Thyroid gland (tissue), 4 donors: ENCODE measurements around the gene ASIC1. TPM values are rescaled to one million over a fixed set of nuclear protein-coding genes. Genes with fewer than 3 reads are reported as not detected.
A peak's percentile ranks its signal among the peaks of the same experiment; 100 is the strongest.

ENCODE experiments used
- DNase-seq, 2 donors: peaks; one replicate each; pipeline ENCODE4 v3.0.0-alpha.2; 2019
- H3K27ac ChIP-seq, 3 donors: fragments of 200-600 bp; sonication (generic); 1 replicate in 2 of 3; 2 replicates in 1 of 3; pipeline ENCODE4 v1.5.1; 2016 to 2019; ENCODE audit warnings: mild to moderate bottlenecking in 1 of 3, moderate library complexity in 1 of 3
- H3K27me3 ChIP-seq: fragments of 200-600 bp; sonication (generic); one replicate; pipeline ENCODE4 v1.5.1; 2019
- H3K36me3 ChIP-seq, 2 donors: fragments of 200-600 bp; sonication (generic); one replicate each; pipeline ENCODE4 v1.5.1; 2016 to 2019
- H3K4me1 ChIP-seq, 2 donors: fragments of 200-600 bp; sonication (generic); one replicate each; pipeline ENCODE4 v1.5.1; 2017 to 2019
- H3K4me3 ChIP-seq, 3 donors: fragments of 200-600 bp; sonication (generic); replicated peaks in 1 of 3; 1 replicate in 2 of 3; 2 replicates in 1 of 3; pipeline ENCODE4 v1.5.1; 2016; ENCODE audit warnings: mild to moderate bottlenecking in 1 of 3
- H3K9me3 ChIP-seq: fragments of 200-600 bp; sonication (generic); one replicate; pipeline ENCODE4 v1.5.1; 2017
- POLR2A ChIP-seq, 2 donors: fragments of 450-650 bp; IDR thresholded peaks; one replicate each; pipeline ENCODE4 v1.6.1; 2017; ENCODE audit warnings: antibody characterized with exemption in 2 of 2, mild to moderate bottlenecking in 2 of 2, moderate library complexity in 1 of 2
- WGBS, 2 donors: methylation state at CpG; one replicate each; pipeline ENCODE4 v1.1.5; 2017; 5-methylcytosine and 5-hydroxymethylcytosine counted together
- intact Hi-C: fragments of 100-400 bp; cut with DNase I; formaldehyde crosslinking; loops from one replicate; pipeline ENCODE4 v1.15.1; 2023
- total RNA-seq, 4 donors: library from RNA; depleted of rRNA; stranded (reverse); fragments of >200 nt; gene quantifications; one replicate each; pipeline ENCODE4 v1.2.3, GENCODE V29; 2016
- TF ChIP-seq, protein P1 (sequence below), 6 experiments: fragments of 200-600 bp in 3 of 6; fragments of 450-650 bp in 3 of 6; sonication (generic) in 3 of 6; IDR thresholded peaks; one replicate each; pipeline ENCODE4 v1.5.1; 2016 to 2019; ENCODE audit warnings: antibody characterized with exemption in 6 of 6, mild to moderate bottlenecking in 2 of 6, inconsistent platforms in 1 of 6, moderate library complexity in 1 of 6

The ASIC1 gene
- total RNA-seq, 4 donors from 2014 or later = 0.13 to 1.9 (median 0.43) TPM

DNA sequence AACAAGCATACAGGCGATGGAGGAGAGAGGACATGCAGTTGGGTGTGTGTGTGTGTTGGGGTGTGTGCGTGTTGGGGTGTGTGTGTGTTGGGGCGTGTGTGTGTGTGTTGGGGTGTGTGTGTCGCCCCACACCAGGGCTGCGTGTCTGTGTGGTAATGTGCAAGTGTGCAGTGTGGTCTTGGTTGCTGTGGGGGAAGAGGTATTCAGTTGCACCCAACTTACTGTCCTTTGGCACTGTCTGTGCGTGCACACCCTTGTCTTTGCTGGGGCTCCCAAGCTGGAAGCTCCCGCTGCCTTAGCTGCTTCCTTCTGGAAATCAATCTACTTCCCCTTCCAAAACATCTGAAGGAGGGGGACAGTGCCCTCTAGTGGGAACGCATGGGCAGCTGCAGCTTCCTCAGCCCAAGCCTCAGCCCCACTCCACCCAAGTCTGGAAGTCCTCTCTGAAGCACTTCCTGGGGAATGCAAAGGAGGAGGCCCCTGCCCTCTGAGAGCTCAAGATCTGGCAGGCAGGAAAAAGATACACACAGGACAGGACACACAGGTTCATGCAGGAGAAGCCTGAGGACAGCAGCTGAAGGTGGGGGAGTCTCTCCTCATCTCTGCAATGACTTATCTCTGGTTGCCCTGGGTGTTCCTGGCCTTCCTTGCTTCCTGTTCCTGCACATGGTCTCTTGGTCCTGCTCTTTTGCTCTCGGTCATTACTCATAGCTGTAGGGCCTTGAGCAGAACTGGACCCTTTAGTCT lies 13.1 kb downstream of the ASIC1 start:
- H3K27ac ChIP-seq = no peak overlapping the region
- H3K9me3 ChIP-seq = no peaks in the 10 kb centered on the region
- H3K27me3 ChIP-seq = no peaks in the 10 kb centered on the region
- peak; percentile 69 to 81 for DNase-seq
- WGBS, 2 donors = 39 to 49% methylated on average over 8 to 9 of the region's 9 CpGs
- TF ChIP-seq, protein P1, sequence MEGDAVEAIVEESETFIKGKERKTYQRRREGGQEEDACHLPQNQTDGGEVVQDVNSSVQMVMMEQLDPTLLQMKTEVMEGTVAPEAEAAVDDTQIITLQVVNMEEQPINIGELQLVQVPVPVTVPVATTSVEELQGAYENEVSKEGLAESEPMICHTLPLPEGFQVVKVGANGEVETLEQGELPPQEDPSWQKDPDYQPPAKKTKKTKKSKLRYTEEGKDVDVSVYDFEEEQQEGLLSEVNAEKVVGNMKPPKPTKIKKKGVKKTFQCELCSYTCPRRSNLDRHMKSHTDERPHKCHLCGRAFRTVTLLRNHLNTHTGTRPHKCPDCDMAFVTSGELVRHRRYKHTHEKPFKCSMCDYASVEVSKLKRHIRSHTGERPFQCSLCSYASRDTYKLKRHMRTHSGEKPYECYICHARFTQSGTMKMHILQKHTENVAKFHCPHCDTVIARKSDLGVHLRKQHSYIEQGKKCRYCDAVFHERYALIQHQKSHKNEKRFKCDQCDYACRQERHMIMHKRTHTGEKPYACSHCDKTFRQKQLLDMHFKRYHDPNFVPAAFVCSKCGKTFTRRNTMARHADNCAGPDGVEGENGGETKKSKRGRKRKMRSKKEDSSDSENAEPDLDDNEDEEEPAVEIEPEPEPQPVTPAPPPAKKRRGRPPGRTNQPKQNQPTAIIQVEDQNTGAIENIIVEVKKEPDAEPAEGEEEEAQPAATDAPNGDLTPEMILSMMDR (IDR thresholded peaks at IDR 0.05) = peak; percentile 60 to 96 (median 82)
- no peak for TF ChIP-seq POLR2A (IDR thresholded peaks at IDR 0.05)
- no peak overlapping the region for H3K4me3 ChIP-seq
- H3K36me3 ChIP-seq = no peaks in the 10 kb centered on the region
- intact Hi-C loops = loop anchor here (5.0 to 10.0 kb wide), 3 partner anchors 103 to 293 kb away; no protein-coding TSS in a partner anchor
- peaks cover 0 to 4% of the 10 kb centered on the region in 2 donors for H3K4me1 ChIP-seq

DNA sequence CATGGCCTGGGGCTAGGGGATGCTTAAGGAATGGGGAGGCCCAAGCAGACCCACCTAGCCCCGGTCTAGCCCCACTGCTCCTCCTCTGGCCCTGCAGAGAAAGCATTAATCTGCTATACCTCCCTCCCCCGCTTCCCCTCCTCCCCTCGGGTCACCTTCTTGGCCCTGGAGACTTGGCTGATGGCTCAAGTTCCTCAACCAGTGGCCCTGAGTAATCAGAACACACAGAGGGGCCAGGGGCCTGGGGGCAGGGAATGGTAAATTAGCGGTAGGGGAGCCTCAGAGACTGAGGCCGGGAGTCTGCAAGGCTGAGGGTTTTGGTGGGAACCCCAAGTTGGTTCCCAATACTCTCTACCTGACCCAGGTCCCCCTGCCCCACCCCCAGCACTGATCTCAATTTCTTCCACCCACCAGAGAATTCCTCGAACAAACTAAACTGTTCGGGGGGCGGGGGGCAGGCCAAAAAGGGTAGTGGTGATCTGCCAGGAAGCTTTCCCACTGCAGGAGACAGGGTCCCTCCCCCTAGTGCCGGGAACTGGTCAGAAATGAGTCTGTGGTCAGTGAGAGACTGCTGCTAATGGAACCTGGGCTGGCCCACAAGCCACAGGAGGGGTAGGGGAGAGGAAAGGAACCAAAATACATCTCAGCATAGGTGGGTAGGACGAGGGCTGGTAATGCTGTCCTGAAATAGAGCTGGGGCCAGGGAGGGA lies 15.0 kb downstream of the ASIC1 start:
- no peak for DNase-seq
- Histone ChIP-seq H3K27me3 (no peaks in the 10 kb centered on the region), H3K4me1 (peaks cover 0 to 4% of the 10 kb centered on the region in 2 donors), H3K36me3 (no peaks in the 10 kb centered on the region), H3K4me3 (no peak overlapping the region), H3K27ac (no peak overlapping the region), H3K9me3 (no peaks in the 10 kb centered on the region)
- whole genome bisulfite sequencing, 2 donors = 68 to 69% methylated on average over 9 to 10 of the region's 10 CpGs
- intact Hi-C loops = loop anchor here (5.0 to 10.0 kb wide), 3 partner anchors 105 to 295 kb away; no protein-coding TSS in a partner anchor
- TF ChIP-seq POLR2A (IDR thresholded peaks at IDR 0.05) = no peak
- TF ChIP-seq, protein P1 (IDR thresholded peaks at IDR 0.05) = no peak

DNA sequence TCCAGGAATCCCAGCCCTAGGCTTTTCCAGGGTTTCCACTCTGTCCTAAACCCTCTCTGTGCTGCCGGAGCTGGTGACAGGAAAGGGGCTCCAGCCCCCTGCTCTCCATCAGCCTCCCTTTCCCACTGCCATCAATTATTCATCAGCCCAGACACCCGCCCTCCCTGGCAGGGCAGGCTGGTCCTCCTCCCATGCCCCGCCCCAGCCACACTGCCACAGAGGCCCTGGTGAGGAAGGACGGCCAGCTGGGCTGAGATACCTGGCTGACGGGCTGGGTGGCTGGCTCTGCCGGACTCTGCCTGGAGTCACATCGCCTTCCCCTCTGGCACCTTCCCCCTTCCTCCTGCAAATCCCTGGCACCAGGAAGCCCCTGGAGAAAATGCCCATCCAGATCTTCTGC lies 15.8 kb downstream of the ASIC1 start:
- TF ChIP-seq, protein P1 (IDR thresholded peaks at IDR 0.05) = no peak
- TF ChIP-seq POLR2A (IDR thresholded peaks at IDR 0.05) = no peak
- Histone ChIP-seq H3K27me3 (no peaks in the 10 kb centered on the region), H3K4me3 (no peak overlapping the region), H3K27ac (no peak overlapping the region), H3K9me3 (no peaks in the 10 kb centered on the region), H3K36me3 (no peaks in the 10 kb centered on the region), H3K4me1 (peaks cover 0 to 4% of the 10 kb centered on the region in 2 donors)
- DNase-seq = no peak
- intact Hi-C loops = loop anchor here (5.0 to 10.0 kb wide), 3 partner anchors 106 to 296 kb away; no protein-coding TSS in a partner anchor
- WGBS, 2 donors = 84 to 89% methylated on average over 5 to 7 of the region's 7 CpGs

DNA sequence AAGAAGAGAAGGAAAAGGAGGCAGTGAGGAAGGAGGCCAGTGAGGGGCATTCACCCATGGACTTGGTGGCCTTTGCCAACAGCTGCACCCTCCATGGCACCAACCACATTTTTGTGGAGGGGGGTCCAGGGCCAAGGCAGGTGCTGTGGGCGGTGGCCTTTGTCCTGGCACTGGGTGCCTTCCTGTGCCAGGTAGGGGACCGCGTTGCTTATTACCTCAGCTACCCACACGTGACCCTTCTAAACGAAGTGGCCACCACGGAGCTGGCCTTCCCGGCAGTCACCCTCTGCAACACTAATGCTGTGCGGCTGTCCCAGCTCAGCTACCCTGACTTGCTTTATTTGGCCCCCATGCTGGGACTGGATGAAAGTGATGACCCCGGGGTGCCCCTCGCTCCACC lies 16.3 kb downstream of the ASIC1 start:
- 74 to 80% methylated on average over 9 to 10 of the region's 10 CpGs for WGBS, 2 donors
- Histone ChIP-seq H3K4me1 (peaks cover 0 to 4% of the 10 kb centered on the region in 2 donors), H3K27me3 (no peaks in the 10 kb centered on the region), H3K36me3 (no peaks in the 10 kb centered on the region), H3K4me3 (no peak overlapping the region), H3K9me3 (no peaks in the 10 kb centered on the region), H3K27ac (no peak overlapping the region)
- TF ChIP-seq POLR2A (IDR thresholded peaks at IDR 0.05) = no peak
- TF ChIP-seq, protein P1 (IDR thresholded peaks at IDR 0.05) = no peak
- intact Hi-C loops = loop anchor here (5.0 to 10.0 kb wide), 3 partner anchors 106 to 296 kb away; no protein-coding TSS in a partner anchor
- DNase-seq = no peak
